Measurements from ENCODE around the gene SPOUT1.
"Not testable (repeated sequence)": the region's sequence is repeated elsewhere in the genome, so short reads cannot be mapped to it uniquely, and the experiment has no call there.

GRCh38 chr9:128851024-128851423, 21.4 kb upstream of the SPOUT1 start:
- not testable (repeated sequence) for TF ChIP-seq EZH2 (IDR thresholded peaks at IDR 0.05; ENCODE audit: low read length, missing control alignments); CTCF (conservative IDR thresholded peaks at IDR 0.05 in 1 of 2, IDR thresholded peaks at IDR 0.05 in 1 of 2; ENCODE audit: low read depth in 1 of 2, low read length in 2 of 2)

Measured in fibroblast of lung (primary cell).